Caco-2 (cell line): ENCODE measurements around the gene MVB12B. TPM values are rescaled to one million over a fixed set of nuclear protein-coding genes. Genes with fewer than 3 reads are reported as not detected.
"Not testable (repeated sequence)": the region's sequence is repeated elsewhere in the genome, so short reads cannot be mapped to it uniquely, and the experiment has no call there.

Source experiments
- BruUV-seq: library from RNA; stranded (reverse); fragments of 400-500 nt; replicated peaks from 2 replicates; lab custom pipeline; 2021; lab: Mats Ljungman, UMichigan
- CTCF ChIA-PET: fragments of 300-600 bp; sonication (Branson Sonifier 250); formaldehyde crosslinking; loops from one replicate; lab custom pipeline; 2022; ENCODE audit warnings: antibody characterized with exemption; lab: Charles Lee
- POLR2A ChIA-PET: fragments of 300-600 bp; sonication (Branson Sonifier 250); formaldehyde crosslinking; loops from one replicate; lab custom pipeline; 2022; ENCODE audit warnings: antibody characterized with exemption; lab: Charles Lee
- DNase-seq, 2 experiments: peaks; one replicate each; pipeline versions ENCODE4 v3.0.0 to v3.0.0-alpha.2; 2020 to 2022
- H3K27me3 ChIP-seq: replicated peaks from 2 replicates; pipeline ENCODE4 v1.6.0; 2011; ENCODE audit warnings: low read length; ENCODE audit not compliant: control insufficient read depth, insufficient read depth
- H3K36me3 ChIP-seq: 2 replicates; pipeline ENCODE4 v1.5.1; 2011; ENCODE audit warnings: low read length; ENCODE audit not compliant: control insufficient read depth, insufficient read depth
- H3K4me1 ChIP-seq: fragments of 250-450 bp; sonication (Bioruptor Pico); 2 replicates; pipeline ENCODE4 v1.5.1; 2020; ENCODE audit warnings: mild to moderate bottlenecking
- H3K4me3 ChIP-seq: 2 replicates; pipeline ENCODE4 v1.5.1; 2011; ENCODE audit warnings: low read depth, mild to moderate bottlenecking, control low read depth, low read length
- H3K9me3 ChIP-seq: fragments of 250-450 bp; sonication (Bioruptor Pico); 2 replicates; pipeline ENCODE4 v1.5.1; 2020; ENCODE audit warnings: mild to moderate bottlenecking, moderate library complexity
- H3K27ac Mint-ChIP-seq: one replicate; pipeline ENCODE4 v1.8.0; 2022; ENCODE audit warnings: mixed read lengths; ENCODE audit not compliant: unreplicated experiment
- H3K27me3 Mint-ChIP-seq: one replicate; pipeline ENCODE4 v1.8.0; 2022; ENCODE audit warnings: mixed read lengths; ENCODE audit not compliant: insufficient read depth, unreplicated experiment
- H3K36me3 Mint-ChIP-seq: one replicate; pipeline ENCODE4 v1.8.0; 2022; ENCODE audit warnings: mild to moderate bottlenecking, mixed read lengths; ENCODE audit not compliant: insufficient read depth, unreplicated experiment
- H3K4me1 Mint-ChIP-seq: one replicate; pipeline ENCODE4 v1.8.0; 2022; ENCODE audit warnings: low read depth, mixed read lengths; ENCODE audit not compliant: unreplicated experiment
- H3K4me3 Mint-ChIP-seq: one replicate; pipeline ENCODE4 v1.8.0; 2022; ENCODE audit warnings: mild to moderate bottlenecking, moderate library complexity, mixed read lengths; ENCODE audit not compliant: unreplicated experiment
- H3K9me3 Mint-ChIP-seq: one replicate; pipeline ENCODE4 v1.8.0; 2022; ENCODE audit warnings: mixed read lengths; ENCODE audit not compliant: unreplicated experiment
- CTCF ChIP-seq, 2 experiments: fragments of 200-600 bp in 1 of 2; IDR thresholded peaks; 1 replicate in 1 of 2; 2 replicates in 1 of 2; pipeline versions ENCODE4 v1.5.1 to v1.8.0; 2011 to 2022; ENCODE audit warnings: antibody characterized with exemption in 1 of 2, control low read depth in 1 of 2, inconsistent platforms in 1 of 2, low read depth in 1 of 2, low read length in 1 of 2, mild to moderate bottlenecking in 1 of 2, moderate library complexity in 1 of 2; ENCODE audit not compliant: insufficient read depth in 1 of 2, severe bottlenecking in 1 of 2, unreplicated experiment in 1 of 2
- intact Hi-C: fragments of 100-400 bp; cut with micrococcal nuclease; formaldehyde crosslinking; loops from one replicate; pipeline ENCODE4 v1.10.0; 2022; ENCODE audit not compliant: unreplicated experiment
- total RNA-seq: library from RNA; stranded (reverse); gene quantifications from 2 replicates; pipeline ENCODE4 v1.2.3, GENCODE V29; 2022

The MVB12B gene
- total RNA-seq, 1 experiment from 2014 or later, result 24.4 TPM

GRCh38 chr9:126474206-126474765 is 147.7 kb downstream of the MVB12B start:
- DNase-seq, result no peak
- Mint-ChIP-seq H3K9me3 (no peaks in the 10 kb centered on the region), H3K4me3 (no peak overlapping the region), H3K36me3 (peaks cover 5% of the 10 kb centered on the region), H3K4me1 (peaks cover 7% of the 10 kb centered on the region), H3K27ac (no peak overlapping the region), H3K27me3 (no peaks in the 10 kb centered on the region)
- no peaks in the 10 kb centered on the region for H3K36me3 ChIP-seq
- BruUV-seq, result no TSS peak
- H3K4me3 ChIP-seq, result no peak overlapping the region
- no peaks in the 10 kb centered on the region for H3K4me1 ChIP-seq
- no peak for TF ChIP-seq CTCF (IDR thresholded peaks at IDR 0.05; ENCODE audit: insufficient read depth in 1 of 2, low read depth in 1 of 2, low read length in 1 of 2, severe bottlenecking in 1 of 2, unreplicated experiment in 1 of 2)
- ChIA-PET POLR2A (no interaction called here), CTCF (no interaction called here)
- intact Hi-C loops, result no loop called here
- H3K9me3 ChIP-seq, result no peaks in the 10 kb centered on the region
- H3K27me3 ChIP-seq, result no peaks in the 10 kb centered on the region

GRCh38 chr9:126474786-126475485 is 148.3 kb downstream of the MVB12B start:
- no peak for DNase-seq
- intact Hi-C loops, result no loop called here
- H3K27me3 Mint-ChIP-seq, result no peaks in the 10 kb centered on the region
- H3K4me3 Mint-ChIP-seq, result no peak overlapping the region
- ChIA-PET POLR2A (no interaction called here), CTCF (no interaction called here)
- Histone ChIP-seq H3K4me3 (no peak overlapping the region), H3K36me3 (no peaks in the 10 kb centered on the region), H3K9me3 (no peaks in the 10 kb centered on the region), H3K27me3 (no peaks in the 10 kb centered on the region), H3K4me1 (no peaks in the 10 kb centered on the region)
- no peaks in the 10 kb centered on the region for H3K9me3 Mint-ChIP-seq
- H3K36me3 Mint-ChIP-seq, result peaks cover 5% of the 10 kb centered on the region
- BruUV-seq, result no TSS peak
- H3K4me1 Mint-ChIP-seq, result peaks cover 7% of the 10 kb centered on the region
- no peak for TF ChIP-seq CTCF (IDR thresholded peaks at IDR 0.05; ENCODE audit: insufficient read depth in 1 of 2, low read depth in 1 of 2, low read length in 1 of 2, severe bottlenecking in 1 of 2, unreplicated experiment in 1 of 2)
- H3K27ac Mint-ChIP-seq, result no peak overlapping the region

GRCh38 chr9:126475933-126476555 is 149.4 kb downstream of the MVB12B start:
- ChIA-PET CTCF (no interaction called here), POLR2A (no interaction called here)
- Mint-ChIP-seq H3K27me3 (no peaks in the 10 kb centered on the region), H3K9me3 (no peaks in the 10 kb centered on the region), H3K4me1 (peaks cover 7% of the 10 kb centered on the region), H3K36me3 (peaks cover 5% of the 10 kb centered on the region), H3K27ac (no peak overlapping the region), H3K4me3 (no peak overlapping the region)
- DNase-seq, result no peak
- intact Hi-C loops, result no loop called here
- Histone ChIP-seq H3K27me3 (no peaks in the 10 kb centered on the region), H3K4me3 (no peak overlapping the region), H3K9me3 (no peaks in the 10 kb centered on the region), H3K4me1 (no peaks in the 10 kb centered on the region), H3K36me3 (no peaks in the 10 kb centered on the region)
- no peak for TF ChIP-seq CTCF (IDR thresholded peaks at IDR 0.05; ENCODE audit: insufficient read depth in 1 of 2, low read depth in 1 of 2, low read length in 1 of 2, severe bottlenecking in 1 of 2, unreplicated experiment in 1 of 2)
- BruUV-seq, result no TSS peak

- intact Hi-C loops, CTCF ChIA-PET, POLR2A ChIA-PET, H3K4me1 ChIP-seq, H3K9me3 Mint-ChIP-seq, H3K27ac Mint-ChIP-seq, H3K27me3 Mint-ChIP-seq, H3K36me3 Mint-ChIP-seq, BruUV-seq, H3K36me3 ChIP-seq, DNase-seq, H3K9me3 ChIP-seq, H3K27me3 ChIP-seq, H3K4me1 Mint-ChIP-seq, H3K4me3 Mint-ChIP-seq, H3K4me3 ChIP-seq: not testable (repeated sequence)
Observed at GRCh38 chr9:126477432-126477831, 150.8 kb downstream of the MVB12B start.
